Astrocyte of the cerebellum (primary cell): ENCODE measurements around the gene TRHDE.
"Not testable (repeated sequence)": the region's sequence is repeated elsewhere in the genome, so short reads cannot be mapped to it uniquely, and the experiment has no call there.

ENCODE experiments used
- DNase-seq: peaks from one replicate; pipeline ENCODE4 v3.0.0-alpha.2; 2011; ENCODE audit warnings: low read depth
- H3K4me3 ChIP-seq: 2 replicates; pipeline ENCODE4 v1.5.1; 2011; ENCODE audit warnings: mild to moderate bottlenecking, low read depth, low read length, moderate library complexity
- in situ Hi-C: cut with HindIII; loops from 2 replicates; pipeline ENCODE4 v1.10.0; 2017; ENCODE audit warnings: low sequenced_read_pairs
- TF ChIP-seq, protein P1 (sequence below): IDR thresholded peaks from 2 replicates; pipeline ENCODE4 v1.5.1; 2012; ENCODE audit warnings: low read length, low read depth, moderate library complexity, mild to moderate bottlenecking; ENCODE audit errors: missing control alignments

TRHDE gene

DNA sequence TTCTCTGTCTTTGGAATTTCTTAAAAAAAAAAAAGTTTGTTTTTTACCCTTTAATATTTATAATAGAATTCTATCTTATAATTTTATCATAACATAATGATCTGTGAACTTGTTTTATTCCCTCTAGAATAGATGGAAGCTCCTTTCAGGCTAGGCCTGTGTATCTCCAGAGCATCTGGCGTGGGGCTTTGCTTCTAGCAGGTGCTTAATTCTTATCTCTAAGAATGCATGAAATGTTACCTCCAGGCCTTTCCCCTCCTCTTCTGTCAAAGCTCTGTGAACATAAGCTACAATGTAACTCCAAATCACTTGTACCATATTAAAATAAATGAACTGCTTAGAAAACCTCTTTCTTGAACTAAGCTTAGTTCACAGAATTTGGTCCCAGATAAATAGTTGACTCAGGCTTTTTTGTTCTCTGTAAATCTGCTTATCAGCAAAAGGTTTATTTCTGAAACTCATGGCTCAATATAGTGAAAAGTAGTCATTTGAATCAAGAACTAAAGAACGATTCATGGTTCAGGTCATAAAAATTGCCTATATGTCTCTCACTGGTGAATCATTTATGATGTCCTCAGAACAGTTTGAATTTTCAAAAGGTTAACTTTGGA, 407.1 kb downstream of the TRHDE start:
- TF ChIP-seq, protein P1, sequence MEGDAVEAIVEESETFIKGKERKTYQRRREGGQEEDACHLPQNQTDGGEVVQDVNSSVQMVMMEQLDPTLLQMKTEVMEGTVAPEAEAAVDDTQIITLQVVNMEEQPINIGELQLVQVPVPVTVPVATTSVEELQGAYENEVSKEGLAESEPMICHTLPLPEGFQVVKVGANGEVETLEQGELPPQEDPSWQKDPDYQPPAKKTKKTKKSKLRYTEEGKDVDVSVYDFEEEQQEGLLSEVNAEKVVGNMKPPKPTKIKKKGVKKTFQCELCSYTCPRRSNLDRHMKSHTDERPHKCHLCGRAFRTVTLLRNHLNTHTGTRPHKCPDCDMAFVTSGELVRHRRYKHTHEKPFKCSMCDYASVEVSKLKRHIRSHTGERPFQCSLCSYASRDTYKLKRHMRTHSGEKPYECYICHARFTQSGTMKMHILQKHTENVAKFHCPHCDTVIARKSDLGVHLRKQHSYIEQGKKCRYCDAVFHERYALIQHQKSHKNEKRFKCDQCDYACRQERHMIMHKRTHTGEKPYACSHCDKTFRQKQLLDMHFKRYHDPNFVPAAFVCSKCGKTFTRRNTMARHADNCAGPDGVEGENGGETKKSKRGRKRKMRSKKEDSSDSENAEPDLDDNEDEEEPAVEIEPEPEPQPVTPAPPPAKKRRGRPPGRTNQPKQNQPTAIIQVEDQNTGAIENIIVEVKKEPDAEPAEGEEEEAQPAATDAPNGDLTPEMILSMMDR: no peak
- H3K4me3 ChIP-seq: no peak overlapping the region
- DNase-seq: no peak
- in situ Hi-C loops: no loop called here

DNA sequence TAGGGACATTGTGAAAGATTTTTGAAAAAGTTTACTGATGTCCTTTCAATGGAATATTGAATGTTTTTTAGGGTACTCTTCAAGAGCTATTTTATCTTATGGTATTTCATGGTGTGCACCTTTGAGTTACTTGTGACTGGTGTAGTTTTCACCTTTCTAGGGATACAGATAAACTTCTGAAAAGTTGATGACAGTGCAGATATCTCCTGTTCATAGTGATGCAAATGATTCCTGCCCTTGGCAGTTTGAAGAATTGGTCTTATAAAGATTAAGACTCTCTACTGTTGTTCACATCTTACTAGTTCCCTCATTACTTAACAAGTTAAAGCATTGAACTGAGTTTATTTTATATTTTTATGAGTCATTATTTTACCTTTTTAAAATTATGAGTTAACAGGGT, 408.9 kb downstream of the TRHDE start:
- no peak for DNase-seq
- in situ Hi-C loops: no loop called here
- TF ChIP-seq, protein P1: no peak
- H3K4me3 ChIP-seq: no peak overlapping the region

DNA sequence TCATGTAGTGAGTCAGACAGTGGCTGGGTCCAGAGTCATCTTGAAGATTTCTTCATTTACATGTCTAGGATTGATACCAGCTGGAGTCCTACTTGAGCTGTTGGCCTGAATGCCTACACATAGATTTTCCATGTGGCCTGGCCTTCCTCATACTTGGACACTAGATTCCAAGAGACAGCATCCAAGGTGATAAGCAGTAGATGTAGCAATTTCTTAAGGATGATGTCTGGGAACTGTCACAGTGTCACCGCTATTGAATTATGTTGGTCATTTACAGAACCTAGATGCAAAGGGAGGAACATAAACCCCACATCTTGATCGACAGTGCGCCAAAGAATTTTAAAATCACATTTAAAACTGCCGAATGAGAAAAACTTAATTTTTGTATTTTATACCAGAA, 412.3 kb downstream of the TRHDE start:
- in situ Hi-C loops: no loop called here
- TF ChIP-seq, protein P1: no peak
- DNase-seq: no peak
- no peak overlapping the region for H3K4me3 ChIP-seq

DNA sequence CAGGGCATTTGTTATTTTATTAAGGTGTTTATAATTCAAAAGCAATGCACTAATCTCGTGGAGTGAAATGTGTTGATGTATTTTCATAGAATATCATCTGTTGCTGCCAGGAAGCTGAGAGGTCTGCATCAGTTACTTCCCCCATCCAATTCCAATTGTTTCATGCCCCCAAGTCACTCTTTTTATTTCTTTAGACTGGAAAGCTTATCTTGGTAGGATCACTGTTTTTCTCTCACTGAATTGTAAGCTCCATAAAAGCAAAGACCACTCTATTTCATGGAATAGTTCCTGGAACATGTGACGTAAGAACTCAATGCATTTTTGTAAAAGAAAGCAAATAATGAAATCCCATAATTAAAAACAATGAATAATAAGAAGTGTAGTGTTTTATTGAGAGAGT, 420.2 kb downstream of the TRHDE start:
- H3K4me3 ChIP-seq: no peak overlapping the region
- in situ Hi-C loops: no loop called here
- TF ChIP-seq, protein P1: no peak
- DNase-seq: no peak

DNA sequence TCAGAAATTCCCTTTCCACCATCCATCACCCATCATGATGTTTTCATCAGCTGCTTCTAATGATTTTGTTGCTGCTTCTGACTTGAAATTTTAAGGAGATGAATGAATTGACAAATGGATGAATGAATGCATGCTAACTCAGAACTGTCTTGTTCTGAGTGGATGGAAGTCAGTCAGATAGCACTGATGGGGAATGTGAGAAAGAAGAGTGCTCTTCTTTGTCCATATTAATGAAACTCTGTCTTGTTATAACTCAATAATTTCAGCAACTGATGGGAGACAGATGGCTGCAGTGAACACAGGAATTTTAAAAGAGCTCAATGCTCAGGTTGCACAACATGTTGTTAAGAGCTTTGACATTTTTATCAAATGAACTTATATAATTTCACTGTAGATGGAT, 422.0 kb downstream of the TRHDE start:
- in situ Hi-C loops: no loop called here
- DNase-seq: no peak
- H3K4me3 ChIP-seq: no peak overlapping the region
- TF ChIP-seq, protein P1: no peak

DNA sequence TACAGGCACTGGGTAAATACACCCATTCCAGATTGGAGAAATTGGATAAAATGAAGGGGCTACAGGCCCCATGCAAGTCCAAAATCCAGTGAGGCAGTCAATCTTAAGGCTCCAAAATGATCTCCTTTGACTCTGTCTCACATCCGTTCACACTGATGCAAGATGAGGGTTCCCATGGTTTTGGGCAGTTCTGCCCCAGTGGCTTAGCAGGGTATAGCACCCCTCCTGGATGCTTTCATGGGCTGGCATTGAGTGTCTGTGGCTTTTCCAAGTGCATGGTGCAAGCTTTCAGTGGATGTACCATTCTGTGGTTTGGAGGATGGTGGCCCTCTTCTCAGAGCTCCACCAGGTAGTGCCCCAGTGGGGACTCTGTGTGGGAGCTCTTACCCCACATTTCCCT, 427.2 kb downstream of the TRHDE start:
- TF ChIP-seq, protein P1: no peak
- in situ Hi-C loops: no loop called here
- no peak overlapping the region for H3K4me3 ChIP-seq
- no peak for DNase-seq

DNA sequence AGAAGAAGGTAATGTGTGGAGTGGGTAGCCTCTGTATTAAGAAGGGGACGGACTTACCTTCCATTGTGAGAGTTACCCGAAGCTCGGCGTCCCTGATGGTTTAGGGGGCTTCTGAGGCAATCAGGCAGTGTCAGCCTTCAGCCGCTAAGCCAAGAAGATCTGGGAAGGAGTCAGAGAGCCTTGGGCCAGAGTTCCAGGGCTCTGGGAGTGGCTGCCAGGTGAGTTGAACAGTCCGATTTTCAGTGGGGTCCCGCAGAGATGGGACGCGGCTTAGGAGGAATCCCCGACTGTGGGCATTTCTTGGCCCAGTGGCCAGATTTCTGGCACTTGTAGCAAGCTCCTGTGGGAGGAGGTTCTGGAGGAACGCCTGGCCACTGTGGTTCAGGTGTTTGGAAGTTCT, 439.9 kb downstream of the TRHDE start:
- in situ Hi-C loops, H3K4me3 ChIP-seq, DNase-seq: not testable (repeated sequence)
